SKM-1 treated with dmso at 0.1 percent for 144 hours (cell line): ENCODE measurements around the gene ZNF354C.

Source experiments
- DNase-seq: peaks from one replicate; lab custom pipeline; 2025; ENCODE audit not compliant: unreplicated experiment; lab: John Stamatoyannopoulos, UW

Gene ZNF354C

DNA sequence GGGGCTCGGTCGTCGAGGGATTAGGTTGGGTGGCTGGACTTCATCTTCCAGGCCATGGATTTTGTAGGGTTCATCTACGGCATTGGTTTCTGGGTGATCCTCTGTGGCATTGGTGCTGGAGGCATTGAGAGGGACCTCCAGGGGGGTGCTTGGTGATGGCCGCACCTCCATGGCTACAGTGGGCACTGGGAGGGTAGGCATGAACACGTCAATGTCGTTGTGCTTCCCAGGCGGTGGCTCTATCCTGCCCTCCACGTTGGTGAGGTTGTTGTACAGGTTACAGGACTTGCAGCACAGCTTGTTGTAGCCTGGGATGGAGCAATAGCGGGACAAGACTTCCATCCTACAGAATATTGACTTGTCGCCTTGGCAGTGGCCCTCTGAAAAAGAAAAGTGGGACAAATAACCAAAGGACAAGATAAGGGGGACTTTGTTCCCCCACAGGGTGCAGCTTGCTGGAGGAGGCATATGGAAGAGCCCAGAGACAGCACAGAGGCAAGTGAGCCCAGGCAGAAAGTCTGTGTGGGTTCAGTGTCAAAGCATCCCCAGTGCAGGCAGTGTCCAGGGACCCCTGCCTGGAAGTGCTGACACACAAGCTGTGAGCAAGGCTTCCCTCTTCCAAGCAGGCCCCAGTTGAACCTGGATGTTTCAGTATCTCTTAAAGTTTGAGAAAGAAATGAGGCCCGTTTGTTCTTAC is 53.9 kb downstream of the ZNF354C start:
- DNase-seq: no peak

GRCh38 chr5:179114756-179115155 is 54.6 kb downstream of the ZNF354C start:
- DNase-seq: no peak

GRCh38 chr5:179115307-179115706 is 55.1 kb downstream of the ZNF354C start:
- no peak for DNase-seq

DNA sequence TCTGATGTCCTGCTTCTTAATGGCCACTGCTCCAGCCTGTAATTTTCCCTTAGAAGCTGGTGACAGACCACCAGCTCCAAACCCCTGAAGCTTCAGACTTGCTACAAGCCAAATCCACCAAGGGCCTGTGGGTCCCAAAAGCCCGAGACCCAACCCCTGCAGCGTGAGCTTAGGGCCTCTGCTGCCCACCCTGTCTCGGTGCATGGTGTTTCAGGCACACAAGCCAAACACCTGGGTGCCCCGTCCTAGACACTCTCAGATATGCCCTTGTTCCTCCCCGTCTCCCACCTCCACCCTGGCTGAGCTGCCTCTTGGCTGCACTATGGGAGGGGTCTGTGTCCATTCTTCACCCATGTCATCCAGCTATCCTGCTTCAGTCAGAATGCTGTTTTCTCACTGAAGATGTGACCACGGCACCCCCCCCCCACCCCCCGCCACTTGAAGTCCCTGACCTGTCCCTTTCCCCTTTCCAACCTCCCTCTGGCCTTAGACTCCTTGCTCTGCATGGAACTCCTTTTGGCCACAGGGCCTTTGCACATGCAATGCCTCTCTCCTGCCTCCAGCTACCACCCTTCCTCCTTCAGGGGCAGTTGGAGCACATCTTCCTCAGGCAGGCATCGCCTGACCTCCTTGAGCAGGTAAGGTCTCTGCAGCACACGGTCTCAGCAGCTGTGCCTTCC is 55.8 kb downstream of the ZNF354C start:
- DNase-seq: no peak

GRCh38 chr5:179118338-179118737 is 58.2 kb downstream of the ZNF354C start:
- no peak for DNase-seq

DNA sequence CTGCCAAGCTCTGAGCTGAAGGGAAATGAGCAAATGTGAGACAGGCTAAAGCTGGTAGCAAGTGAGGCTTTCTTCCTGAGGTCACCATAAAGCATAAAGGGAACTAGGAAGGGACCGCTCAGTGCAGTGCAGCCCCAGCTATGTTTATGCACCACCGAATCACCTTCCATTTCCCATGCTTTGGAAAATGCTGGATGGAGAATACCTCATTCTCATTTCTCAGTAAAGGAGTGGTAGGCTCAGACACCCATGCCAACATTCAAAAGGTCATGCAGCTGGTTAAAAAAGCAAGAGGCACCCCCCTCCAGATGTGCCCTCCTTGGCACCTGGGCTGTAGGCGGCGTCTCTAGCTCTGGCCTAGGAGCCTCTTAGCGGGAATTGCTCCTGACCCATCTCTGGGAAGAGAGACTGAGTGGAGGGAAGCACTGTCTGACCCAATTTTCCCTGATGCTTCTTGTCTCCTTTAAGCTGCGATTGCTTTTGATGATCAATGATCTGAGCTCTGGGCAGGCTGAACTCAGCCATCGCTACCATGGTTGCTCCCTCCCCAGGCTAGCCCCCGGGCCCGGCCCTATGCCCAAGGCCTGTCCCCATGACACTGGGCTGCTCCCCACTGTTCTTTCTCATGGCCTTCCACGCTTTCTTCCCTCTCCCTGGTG is 58.7 kb downstream of the ZNF354C start:
- DNase-seq: no peak

GRCh38 chr5:179119415-179120170 is 59.4 kb downstream of the ZNF354C start:
- no peak for DNase-seq

- no peak for DNase-seq
These were observed 60.3 kb downstream of the ZNF354C start for GRCh38 chr5:179120421-179120861.

GRCh38 chr5:179120951-179121666 is 60.9 kb downstream of the ZNF354C start:
- DNase-seq: no peak

GRCh38 chr5:179121667-179122111 is 61.5 kb downstream of the ZNF354C start:
- DNase-seq: no peak

- DNase-seq: no peak
These were observed 62.4 kb downstream of the ZNF354C start for GRCh38 chr5:179122411-179123108.

DNA sequence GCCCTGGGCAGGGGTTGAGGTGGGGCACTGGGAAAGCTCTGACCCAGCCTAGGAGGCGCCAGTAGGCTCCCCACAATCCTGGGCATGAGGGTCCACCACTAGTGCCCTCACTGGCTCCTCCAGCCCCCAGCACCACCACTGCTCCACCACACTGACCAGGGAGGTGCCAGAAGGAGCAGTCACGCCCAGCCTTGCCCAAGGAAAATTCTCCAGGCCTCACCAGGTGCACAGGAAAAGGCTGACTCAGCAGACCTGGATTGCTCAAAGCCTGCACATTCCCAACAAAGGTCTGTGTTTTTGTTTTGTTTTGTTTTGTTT is 62.9 kb downstream of the ZNF354C start:
- DNase-seq: no peak

- no peak for DNase-seq
These were observed 63.5 kb downstream of the ZNF354C start for GRCh38 chr5:179123491-179124272.

DNA sequence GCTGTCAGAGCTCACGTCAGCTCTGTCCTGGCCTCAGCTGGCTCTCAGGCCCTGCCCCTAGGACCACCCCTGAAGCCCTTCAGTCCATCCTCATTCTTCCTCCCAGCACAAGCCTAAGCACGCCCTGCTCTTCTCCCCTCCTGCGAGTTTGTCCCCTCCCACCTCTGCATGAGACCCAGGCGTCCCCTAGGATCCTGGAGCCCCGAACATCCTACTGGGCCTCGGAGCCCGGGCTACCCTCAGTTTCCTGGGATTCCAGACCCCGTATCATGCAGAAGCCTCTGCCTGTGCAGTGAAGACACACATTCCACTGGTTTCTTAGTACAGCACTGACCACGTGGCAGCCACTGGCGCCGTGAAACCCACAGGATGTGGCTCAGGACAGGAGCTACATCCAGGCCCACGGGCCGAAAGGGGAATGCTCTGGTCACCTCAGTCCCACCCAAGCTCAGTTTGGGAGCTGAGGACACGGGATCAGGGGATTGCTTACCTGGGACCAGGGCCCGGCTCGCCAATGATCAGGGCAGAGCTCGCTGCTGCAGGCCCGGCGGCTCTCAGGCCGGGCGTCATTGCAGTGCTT is 64.2 kb downstream of the ZNF354C start:
- no peak for DNase-seq

DNA sequence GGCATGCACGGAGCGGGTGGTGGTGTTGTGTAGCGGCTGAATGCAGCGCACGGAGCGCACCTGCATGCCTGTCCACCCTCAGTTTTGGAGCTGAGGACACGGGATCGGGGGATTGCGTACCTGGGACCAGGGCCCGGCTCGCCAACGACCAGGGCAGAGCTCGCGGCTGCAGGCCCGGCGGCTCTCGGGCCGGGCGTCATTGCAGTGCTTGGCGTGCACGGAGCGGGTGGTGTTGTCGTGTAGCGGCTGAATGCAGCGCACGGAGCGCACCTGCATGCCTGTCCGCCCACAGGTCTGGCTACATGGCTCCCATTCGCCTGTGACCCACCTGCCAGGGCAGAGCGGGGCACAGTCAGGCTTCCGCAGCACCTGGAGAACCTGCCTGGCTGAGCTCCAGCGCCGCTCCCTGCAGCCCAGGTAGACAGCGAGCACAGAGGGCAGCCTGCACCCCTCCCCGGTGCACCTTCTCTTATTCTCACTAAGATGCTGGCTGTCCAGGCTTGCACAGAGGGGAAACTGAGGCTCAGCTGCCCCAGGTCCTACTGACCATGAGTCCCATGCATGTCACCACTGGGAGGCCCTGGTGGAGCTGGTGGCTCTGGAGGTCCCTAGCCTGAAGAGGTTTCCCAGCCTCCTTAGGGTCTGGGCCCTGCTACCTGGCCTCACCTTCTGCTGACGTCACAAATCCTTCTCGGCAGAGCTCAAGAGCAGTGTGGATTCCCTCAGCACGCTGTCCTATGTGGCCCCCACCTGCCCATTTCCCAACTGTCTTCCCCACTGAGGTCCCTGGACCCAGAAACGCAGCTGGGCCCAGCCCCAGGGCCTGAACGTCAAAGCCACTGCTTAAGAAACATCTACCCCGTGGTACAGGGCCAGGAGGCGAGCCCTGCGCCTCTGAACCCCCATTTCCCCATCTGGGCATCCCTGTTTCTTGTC is 64.9 kb downstream of the ZNF354C start:
- DNase-seq: no peak

- no peak for DNase-seq
These were observed 65.8 kb downstream of the ZNF354C start for GRCh38 chr5:179125789-179126505.

DNA sequence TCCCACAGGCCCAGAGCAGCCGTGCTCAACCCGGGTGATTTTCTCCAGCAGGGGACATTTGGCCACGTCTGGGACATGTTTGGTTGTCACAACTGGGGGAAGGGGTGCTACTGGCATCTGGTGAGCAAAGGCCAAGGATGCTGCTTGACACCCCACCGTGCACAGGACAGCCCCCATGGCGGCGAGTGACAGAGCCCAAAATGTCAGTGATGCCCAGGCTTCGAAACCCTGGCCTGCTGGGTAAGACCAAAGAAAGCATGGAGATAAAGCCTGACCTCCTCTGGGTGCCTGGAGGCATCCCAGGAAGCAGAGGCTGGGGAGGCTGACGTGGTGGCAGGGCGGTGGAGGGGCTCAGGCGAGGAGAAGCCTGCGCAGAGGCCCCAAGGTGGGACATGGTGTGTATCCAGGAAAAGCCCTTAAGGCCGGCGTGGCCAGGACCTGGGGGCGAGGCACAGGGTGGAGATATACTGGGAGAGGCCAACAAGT is 66.4 kb downstream of the ZNF354C start:
- no peak for DNase-seq
